Ovary (tissue), 3 donors: ENCODE results near the gene SZT2.

Source experiments
- POLR2A ChIP-seq: fragments of 450-650 bp; IDR thresholded peaks from one replicate; pipeline ENCODE4 v1.6.1; 2017; ENCODE audit warnings: antibody characterized with exemption, mild to moderate bottlenecking, moderate library complexity
- TF ChIP-seq, protein P1 (sequence below), 3 donors: fragments of 450-650 bp in 2 of 3; fragments of 200-600 bp in 1 of 3; IDR thresholded peaks; one replicate each; pipeline versions ENCODE4 v1.5.1 to v1.8.0; 2016 to 2022; ENCODE audit warnings: antibody characterized with exemption in 3 of 3, mild to moderate bottlenecking in 1 of 3
- donor health status: DM: no; HTN: no; CAD: no.

GRCh38 chr1:43414634-43415223, 25.0 kb downstream of the SZT2 start:
- TF ChIP-seq, protein P1, sequence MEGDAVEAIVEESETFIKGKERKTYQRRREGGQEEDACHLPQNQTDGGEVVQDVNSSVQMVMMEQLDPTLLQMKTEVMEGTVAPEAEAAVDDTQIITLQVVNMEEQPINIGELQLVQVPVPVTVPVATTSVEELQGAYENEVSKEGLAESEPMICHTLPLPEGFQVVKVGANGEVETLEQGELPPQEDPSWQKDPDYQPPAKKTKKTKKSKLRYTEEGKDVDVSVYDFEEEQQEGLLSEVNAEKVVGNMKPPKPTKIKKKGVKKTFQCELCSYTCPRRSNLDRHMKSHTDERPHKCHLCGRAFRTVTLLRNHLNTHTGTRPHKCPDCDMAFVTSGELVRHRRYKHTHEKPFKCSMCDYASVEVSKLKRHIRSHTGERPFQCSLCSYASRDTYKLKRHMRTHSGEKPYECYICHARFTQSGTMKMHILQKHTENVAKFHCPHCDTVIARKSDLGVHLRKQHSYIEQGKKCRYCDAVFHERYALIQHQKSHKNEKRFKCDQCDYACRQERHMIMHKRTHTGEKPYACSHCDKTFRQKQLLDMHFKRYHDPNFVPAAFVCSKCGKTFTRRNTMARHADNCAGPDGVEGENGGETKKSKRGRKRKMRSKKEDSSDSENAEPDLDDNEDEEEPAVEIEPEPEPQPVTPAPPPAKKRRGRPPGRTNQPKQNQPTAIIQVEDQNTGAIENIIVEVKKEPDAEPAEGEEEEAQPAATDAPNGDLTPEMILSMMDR (IDR thresholded peaks at IDR 0.05) = peak; percentile 17 to 51 (median 43)
- no peak for TF ChIP-seq POLR2A
